CD8-positive, alpha-beta memory T cell (primary cell): ENCODE results near the gene GRID1. TPM values are rescaled to one million over a fixed set of nuclear protein-coding genes. Genes with fewer than 3 reads are reported as not detected.

Experiments used
- CTCF ChIA-PET: fragments of 350-600 bp; sonication (Branson Sonifier 250); formaldehyde crosslinking; loops from one replicate; lab custom pipeline; 2021; ENCODE audit warnings: antibody characterized with exemption; lab: Charles Lee
- POLR2A ChIA-PET: fragments of 350-600 bp; sonication (Branson Sonifier 250); formaldehyde crosslinking; loops from one replicate; lab custom pipeline; 2021; ENCODE audit warnings: antibody characterized with exemption; lab: Charles Lee
- DNase-seq, 5 donors: peaks; one replicate each; pipeline versions ENCODE4 v3.0.0 to v3.0.0-alpha.2; 2020 to 2022; ENCODE audit warnings: mixed read lengths in 1 of 5
- H3K27ac ChIP-seq: one replicate; pipeline ENCODE4 v1.7.0; 2013; ENCODE audit warnings: low read depth, mild to moderate bottlenecking, low read length, moderate library complexity
- H3K27me3 ChIP-seq: 2 replicates; pipeline ENCODE4 v1.7.0; 2013; ENCODE audit warnings: low read length, mild to moderate bottlenecking; ENCODE audit not compliant: insufficient read depth, poor library complexity, severe bottlenecking
- H3K36me3 ChIP-seq: 2 replicates; pipeline ENCODE4 v1.7.0; 2013; ENCODE audit warnings: mild to moderate bottlenecking, low read length, moderate library complexity; ENCODE audit not compliant: insufficient read depth
- H3K4me1 ChIP-seq: 2 replicates; pipeline ENCODE4 v1.7.0; 2013; ENCODE audit warnings: mild to moderate bottlenecking, low read length, moderate library complexity; ENCODE audit not compliant: insufficient read depth
- H3K4me3 ChIP-seq: 2 replicates; pipeline ENCODE4 v1.7.0; 2013; ENCODE audit warnings: mild to moderate bottlenecking, low read length
- H3K9me3 ChIP-seq: 2 replicates; pipeline ENCODE4 v1.7.0; 2013; ENCODE audit warnings: mild to moderate bottlenecking, low read length
- H3K27ac Mint-ChIP-seq, 8 donors: one replicate each; pipeline ENCODE4 v1.8.0; 2020 to 2021; ENCODE audit warnings: mixed read lengths in 8 of 8, mild to moderate bottlenecking in 6 of 8, inconsistent platforms in 3 of 8, moderate library complexity in 3 of 8
- H3K27me3 Mint-ChIP-seq, 2 donors: one replicate each; pipeline ENCODE4 v1.8.0; 2020 to 2021; ENCODE audit warnings: mixed read lengths in 2 of 2, mild to moderate bottlenecking in 1 of 2, moderate library complexity in 1 of 2
- H3K36me3 Mint-ChIP-seq, 3 donors: one replicate each; pipeline ENCODE4 v1.8.0; 2020 to 2021; ENCODE audit warnings: mixed read lengths in 3 of 3, inconsistent platforms in 1 of 3, mild to moderate bottlenecking in 1 of 3
- H3K4me1 Mint-ChIP-seq, 3 donors: one replicate each; pipeline ENCODE4 v1.8.0; 2020 to 2021; ENCODE audit warnings: mixed read lengths in 3 of 3, inconsistent platforms in 1 of 3, mild to moderate bottlenecking in 1 of 3
- H3K4me3 Mint-ChIP-seq, 7 donors: one replicate each; pipeline ENCODE4 v1.8.0; 2020 to 2021; ENCODE audit warnings: mixed read lengths in 7 of 7, mild to moderate bottlenecking in 6 of 7, moderate library complexity in 4 of 7, inconsistent platforms in 2 of 7
- H3K9me3 Mint-ChIP-seq, 5 donors: one replicate each; pipeline ENCODE4 v1.8.0; 2020 to 2022; ENCODE audit warnings: mixed read lengths in 5 of 5, mild to moderate bottlenecking in 3 of 5, moderate library complexity in 2 of 5, inconsistent platforms in 1 of 5
- polyA plus RNA-seq: library from polyadenylated mRNA; unstranded; fragments of 300-500 nt; fragmentation: Illumina TruSeq; gene quantifications from one replicate; pipeline ENCODE4 v1.2.3, GENCODE V29; 2021
- total RNA-seq, 2 experiments: library from RNA; stranded (reverse); gene quantifications; one replicate each; pipeline ENCODE4 v1.2.3, GENCODE V29; 2021

GRID1 gene
- total and polyA plus RNA-seq, 3 experiments from 2014 or later: not detected

GRCh38 chr10:86366902-86367151 is 232 bp upstream of the GRID1 start:
- ChIA-PET CTCF (interaction anchor here (1.6 kb wide), 1 partner anchor 9 kb away, joined by 4 read pairs; no protein-coding TSS in a partner anchor), POLR2A (no interaction called here)

GRCh38 chr10:86365346-86366032 is 1.1 kb downstream of the GRID1 start:
- Mint-ChIP-seq H3K36me3 (no peaks in the 10 kb centered on the region), H3K27me3 (peaks cover 44 to 60% of the 10 kb centered on the region in 2 donors), H3K9me3 (no peaks in the 10 kb centered on the region), H3K4me3 (peak overlapping the region; percentile 15 to 88 (median 81)), H3K27ac (peak overlapping the region in 1 of 8 donors; percentile 70), H3K4me1 (peaks cover 7 to 27% (median 9%) of the 10 kb centered on the region in 3 donors)
- H3K4me3 ChIP-seq: no peak overlapping the region
- no peaks in the 10 kb centered on the region for H3K9me3 ChIP-seq
- H3K27me3 ChIP-seq: peaks cover 22% of the 10 kb centered on the region
- no peaks in the 10 kb centered on the region for H3K36me3 ChIP-seq
- ChIA-PET POLR2A (no interaction called here), CTCF (interaction anchor here (1.1 kb wide), 1 partner anchor 10 kb away, joined by 6 read pairs; no protein-coding TSS in a partner anchor)
- H3K4me1 ChIP-seq: peaks cover 9% of the 10 kb centered on the region
- no peak for DNase-seq
- H3K27ac ChIP-seq: no peak overlapping the region

More at GRCh38 chr10:86366902-86367151, 232 bp upstream of the GRID1 start:
- Mint-ChIP-seq H3K9me3 (no peaks in the 10 kb centered on the region), H3K4me1 (peaks cover 7 to 27% (median 9%) of the 10 kb centered on the region in 3 donors), H3K27ac (no peak overlapping the region), H3K27me3 (peaks cover 46 to 64% of the 10 kb centered on the region in 2 donors), H3K4me3 (no peak overlapping the region), H3K36me3 (no peaks in the 10 kb centered on the region)
- H3K9me3 ChIP-seq: no peaks in the 10 kb centered on the region
- no peaks in the 10 kb centered on the region for H3K36me3 ChIP-seq
- H3K27me3 ChIP-seq: peaks cover 22% of the 10 kb centered on the region
- no peak overlapping the region for H3K4me3 ChIP-seq
- DNase-seq: no peak
- H3K4me1 ChIP-seq: peaks cover 9% of the 10 kb centered on the region
- no peak overlapping the region for H3K27ac ChIP-seq

GRCh38 chr10:86364491-86365345 is 1.9 kb downstream of the GRID1 start:
- Histone ChIP-seq H3K4me3 (no peak overlapping the region), H3K36me3 (no peaks in the 10 kb centered on the region), H3K27me3 (peaks cover 22% of the 10 kb centered on the region), H3K4me1 (peaks cover 9% of the 10 kb centered on the region), H3K27ac (no peak overlapping the region), H3K9me3 (no peaks in the 10 kb centered on the region)
- H3K9me3 Mint-ChIP-seq: no peaks in the 10 kb centered on the region
- H3K27me3 Mint-ChIP-seq: peaks cover 37 to 53% of the 10 kb centered on the region in 2 donors
- DNase-seq: no peak
- CTCF ChIA-PET: interaction anchor here (1.1 to 1.3 kb wide), 2 partner anchors 11 to 20 kb away, joined by 3 to 6 read pairs; no protein-coding TSS in a partner anchor
- peak overlapping the region in 4 of 7 donors; percentile 39 to 81 (median 80) for H3K4me3 Mint-ChIP-seq
- no peak overlapping the region for H3K27ac Mint-ChIP-seq
- peaks cover 7 to 27% (median 9%) of the 10 kb centered on the region in 3 donors for H3K4me1 Mint-ChIP-seq
- POLR2A ChIA-PET: no interaction called here
- no peaks in the 10 kb centered on the region for H3K36me3 Mint-ChIP-seq

- ChIA-PET CTCF (interaction anchor here (1.3 kb wide), 1 partner anchor 19 kb away, joined by 3 read pairs; no protein-coding TSS in a partner anchor), POLR2A (no interaction called here)
- Mint-ChIP-seq H3K4me1 (peaks cover 7 to 27% (median 9%) of the 10 kb centered on the region in 3 donors), H3K36me3 (no peaks in the 10 kb centered on the region), H3K27me3 (peaks cover 31 to 49% of the 10 kb centered on the region in 2 donors), H3K27ac (no peak overlapping the region), H3K9me3 (no peaks in the 10 kb centered on the region), H3K4me3 (peak overlapping the region in 3 of 7 donors; percentile 29 to 80 (median 54))
- no peak for DNase-seq
- Histone ChIP-seq H3K36me3 (no peaks in the 10 kb centered on the region), H3K4me3 (no peak overlapping the region), H3K27ac (no peak overlapping the region), H3K4me1 (peaks cover 9% of the 10 kb centered on the region), H3K9me3 (no peaks in the 10 kb centered on the region), H3K27me3 (peaks cover 22% of the 10 kb centered on the region)
Observed at GRCh38 chr10:86363833-86364490, 2.6 kb downstream of the GRID1 start.

GRCh38 chr10:86363184-86363832 is 3.3 kb downstream of the GRID1 start:
- no peak for DNase-seq
- Mint-ChIP-seq H3K4me3 (peak overlapping the region in 1 of 7 donors; percentile 20), H3K36me3 (no peaks in the 10 kb centered on the region), H3K9me3 (no peaks in the 10 kb centered on the region), H3K27ac (no peak overlapping the region), H3K4me1 (peaks cover 7 to 27% (median 9%) of the 10 kb centered on the region in 3 donors), H3K27me3 (peaks cover 25 to 44% of the 10 kb centered on the region in 2 donors)
- Histone ChIP-seq H3K27ac (no peak overlapping the region), H3K27me3 (peaks cover 22% of the 10 kb centered on the region), H3K36me3 (no peaks in the 10 kb centered on the region), H3K4me3 (no peak overlapping the region), H3K4me1 (peaks cover 9% of the 10 kb centered on the region), H3K9me3 (no peaks in the 10 kb centered on the region)
- ChIA-PET POLR2A (no interaction called here), CTCF (interaction anchor here (1.3 to 1.9 kb wide), 2 partner anchors 13 to 18 kb away, joined by 3 to 5 read pairs; no protein-coding TSS in a partner anchor)

- H3K4me3 ChIP-seq: no peak overlapping the region
- no peak overlapping the region for H3K27ac Mint-ChIP-seq
- no peaks in the 10 kb centered on the region for H3K36me3 ChIP-seq
- ChIA-PET POLR2A (no interaction called here), CTCF (interaction anchor here (1.9 kb wide), 1 partner anchor 13 kb away, joined by 5 read pairs; no protein-coding TSS in a partner anchor)
- no peak for DNase-seq
- H3K27me3 Mint-ChIP-seq: peaks cover 20 to 38% of the 10 kb centered on the region in 2 donors
- H3K27ac ChIP-seq: no peak overlapping the region
- no peak overlapping the region for H3K4me3 Mint-ChIP-seq
- H3K9me3 ChIP-seq: no peaks in the 10 kb centered on the region
- peaks cover 4 to 23% (median 9%) of the 10 kb centered on the region in 3 donors for H3K4me1 Mint-ChIP-seq
- peaks cover 9% of the 10 kb centered on the region for H3K4me1 ChIP-seq
- no peaks in the 10 kb centered on the region for H3K36me3 Mint-ChIP-seq
- H3K9me3 Mint-ChIP-seq: no peaks in the 10 kb centered on the region
- peaks cover 19% of the 10 kb centered on the region for H3K27me3 ChIP-seq
Observed at GRCh38 chr10:86362586-86363183, 3.9 kb downstream of the GRID1 start.

- Mint-ChIP-seq H3K27ac (no peak overlapping the region), H3K9me3 (no peaks in the 10 kb centered on the region), H3K36me3 (no peaks in the 10 kb centered on the region), H3K27me3 (peaks cover 20 to 36% of the 10 kb centered on the region in 2 donors), H3K4me3 (no peak overlapping the region), H3K4me1 (peaks cover 4 to 23% (median 9%) of the 10 kb centered on the region in 3 donors)
- no peak overlapping the region for H3K4me3 ChIP-seq
- H3K27me3 ChIP-seq: peaks cover 16% of the 10 kb centered on the region
- H3K9me3 ChIP-seq: no peaks in the 10 kb centered on the region
- DNase-seq: no peak
- no peaks in the 10 kb centered on the region for H3K36me3 ChIP-seq
- ChIA-PET POLR2A (no interaction called here), CTCF (interaction anchor here (1.9 kb wide), 1 partner anchor 14 kb away, joined by 5 read pairs; no protein-coding TSS in a partner anchor)
- H3K4me1 ChIP-seq: peaks cover 9% of the 10 kb centered on the region
- H3K27ac ChIP-seq: no peak overlapping the region
Observed at GRCh38 chr10:86362129-86362527, 4.5 kb downstream of the GRID1 start.
